Esophagus squamous epithelium (tissue), 5 donors: ENCODE measurements around the gene CCDC183. TPM values are rescaled to one million over a fixed set of nuclear protein-coding genes. Genes with fewer than 3 reads are reported as not detected.

Experiments used
- DNase-seq: peaks from one replicate; lab custom pipeline; 2025; lab: John Stamatoyannopoulos, UW
- H3K27ac ChIP-seq, 4 donors: fragments of 200-600 bp; sonication (generic); one replicate each; pipeline ENCODE4 v1.5.1; 2016 to 2019; ENCODE audit warnings: mild to moderate bottlenecking in 1 of 4
- H3K27me3 ChIP-seq, 4 donors: fragments of 200-600 bp; sonication (generic); 1 replicate in 3 of 4; 2 replicates in 1 of 4; pipeline versions ENCODE4 v1.5.1 to v1.6.0; 2017 to 2021; ENCODE audit warnings: antibody characterized with exemption in 1 of 4
- H3K36me3 ChIP-seq, 3 donors: fragments of 200-600 bp; sonication (generic); one replicate each; pipeline ENCODE4 v1.5.1; 2016 to 2019
- H3K4me1 ChIP-seq, 3 donors: fragments of 200-600 bp; sonication (generic); one replicate each; pipeline ENCODE4 v1.5.1; 2017 to 2019
- H3K4me3 ChIP-seq, 4 donors: fragments of 200-600 bp; sonication (generic); 1 replicate in 3 of 4; 2 replicates in 1 of 4; pipeline ENCODE4 v1.5.1; 2016 to 2019; ENCODE audit warnings: mild to moderate bottlenecking in 2 of 4, moderate library complexity in 1 of 4
- H3K9me3 ChIP-seq, 3 donors: fragments of 200-600 bp; sonication (generic); one replicate each; pipeline ENCODE4 v1.5.1; 2016 to 2019
- CTCF ChIP-seq, 6 experiments: fragments of 450-650 bp in 4 of 6; fragments of 200-600 bp in 2 of 6; sonication (generic) in 2 of 6; IDR thresholded peaks; one replicate each; pipeline ENCODE4 v1.5.1; 2016 to 2019; ENCODE audit warnings: antibody characterized with exemption in 6 of 6, mild to moderate bottlenecking in 4 of 6, moderate library complexity in 4 of 6
- POLR2A ChIP-seq, 4 donors: fragments of 450-650 bp; IDR thresholded peaks; one replicate each; pipeline ENCODE4 v1.6.1; 2017; ENCODE audit warnings: antibody characterized with exemption in 4 of 4, mild to moderate bottlenecking in 4 of 4, moderate library complexity in 3 of 4
- WGBS, 2 donors: methylation state at CpG; one replicate each; pipeline ENCODE4 v1.1.5; 2018; 5-methylcytosine and 5-hydroxymethylcytosine counted together
- intact Hi-C: fragments of 100-400 bp; cut with DNase I; formaldehyde crosslinking; loops from one replicate; pipeline ENCODE4 v1.15.0; 2022
- total RNA-seq, 4 donors: library from RNA; depleted of rRNA; stranded (reverse); fragments of >200 nt; gene quantifications; one replicate each; pipeline ENCODE4 v1.1.0, GENCODE V29; 2016
- donor health status: DM: yes; HTN: yes; CAD: no.

The CCDC183 gene
- total RNA-seq, 4 donors from 2014 or later = 2.1 TPM; not detected in 3

GRCh38 chr9:136756836-136757235, 39.3 kb upstream of the CCDC183 start:
- no peak for TF ChIP-seq CTCF (IDR thresholded peaks at IDR 0.05)
- TF ChIP-seq POLR2A (IDR thresholded peaks at IDR 0.05) = no peak
- H3K4me3 ChIP-seq = no peak overlapping the region
- no peaks in the 10 kb centered on the region for H3K36me3 ChIP-seq
- no peak overlapping the region for H3K27ac ChIP-seq
- H3K9me3 ChIP-seq = peaks cover 0 to 19% (median 0%) of the 10 kb centered on the region in 3 donors
- 87 to 94% methylated on average over 8 to 12 of the region's 18 CpGs for WGBS, 2 donors
- peaks cover 0 to 64% (median 0%) of the 10 kb centered on the region in 4 donors for H3K27me3 ChIP-seq
- H3K4me1 ChIP-seq = peaks cover 0 to 9% (median 0%) of the 10 kb centered on the region in 3 donors
- DNase-seq = no peak
- intact Hi-C loops = no loop called here

- no peak for DNase-seq
- H3K27ac ChIP-seq = no peak overlapping the region
- peaks cover 0 to 9% (median 0%) of the 10 kb centered on the region in 3 donors for H3K4me1 ChIP-seq
- no peaks in the 10 kb centered on the region for H3K36me3 ChIP-seq
- intact Hi-C loops = no loop called here
- H3K27me3 ChIP-seq = peaks cover 0 to 69% (median 0%) of the 10 kb centered on the region in 4 donors
- H3K4me3 ChIP-seq = no peak overlapping the region
- TF ChIP-seq CTCF (IDR thresholded peaks at IDR 0.05) (no peak), POLR2A (IDR thresholded peaks at IDR 0.05) (no peak)
- 76% methylated on average over 7 of the region's 20 CpGs; no CpG with 5 or more reads in 1 of the 2 donors for WGBS, 2 donors
- H3K9me3 ChIP-seq = peaks cover 0 to 14% (median 0%) of the 10 kb centered on the region in 3 donors
These were observed 38.8 kb upstream of the CCDC183 start for GRCh38 chr9:136757328-136757727.

GRCh38 chr9:136757751-136758140, 38.4 kb upstream of the CCDC183 start:
- WGBS, 2 donors = 53 to 88% methylated on average over 3 to 5 of the region's 20 CpGs

GRCh38 chr9:136759001-136759400, 37.1 kb upstream of the CCDC183 start:
- H3K4me1 ChIP-seq = peaks cover 0 to 16% (median 0%) of the 10 kb centered on the region in 3 donors
- H3K4me3 ChIP-seq = no peak overlapping the region
- peaks cover 0 to 13% (median 0%) of the 10 kb centered on the region in 3 donors for H3K9me3 ChIP-seq
- intact Hi-C loops = no loop called here
- no peak for DNase-seq
- H3K36me3 ChIP-seq = no peaks in the 10 kb centered on the region
- no peak overlapping the region for H3K27ac ChIP-seq
- WGBS, 2 donors = 90% methylated on average over 2 of the region's 9 CpGs; no CpG with 5 or more reads in 1 of the 2 donors
- no peak for TF ChIP-seq POLR2A (IDR thresholded peaks at IDR 0.05)
- TF ChIP-seq CTCF (IDR thresholded peaks at IDR 0.05) = no peak
- peaks cover 0 to 77% (median 4%) of the 10 kb centered on the region in 4 donors for H3K27me3 ChIP-seq

More at GRCh38 chr9:136757751-136758140, 38.4 kb upstream of the CCDC183 start:
- intact Hi-C loops = no loop called here
- H3K4me1 ChIP-seq = peaks cover 0 to 9% (median 0%) of the 10 kb centered on the region in 3 donors
- TF ChIP-seq POLR2A (IDR thresholded peaks at IDR 0.05) = no peak
- TF ChIP-seq CTCF (IDR thresholded peaks at IDR 0.05) = no peak
- no peak overlapping the region for H3K4me3 ChIP-seq
- DNase-seq = no peak
- H3K27me3 ChIP-seq = peaks cover 0 to 73% (median 0%) of the 10 kb centered on the region in 4 donors
- H3K27ac ChIP-seq = no peak overlapping the region
- no peaks in the 10 kb centered on the region for H3K36me3 ChIP-seq
- peaks cover 0 to 13% (median 0%) of the 10 kb centered on the region in 3 donors for H3K9me3 ChIP-seq

- Histone ChIP-seq H3K36me3 (no peaks in the 10 kb centered on the region), H3K27ac (no peak overlapping the region), H3K4me3 (no peak overlapping the region), H3K9me3 (peaks cover 0 to 13% (median 0%) of the 10 kb centered on the region in 3 donors), H3K4me1 (peaks cover 0 to 16% (median 0%) of the 10 kb centered on the region in 3 donors), H3K27me3 (peaks cover 0 to 78% (median 5%) of the 10 kb centered on the region in 4 donors)
- no peak for DNase-seq
- 76 to 84% methylated on average over 6 to 12 of the region's 27 CpGs for WGBS, 2 donors
- TF ChIP-seq CTCF (IDR thresholded peaks at IDR 0.05) (no peak), POLR2A (IDR thresholded peaks at IDR 0.05) (no peak)
- intact Hi-C loops = no loop called here
These were observed 36.5 kb upstream of the CCDC183 start for GRCh38 chr9:136759436-136760325.
